ENCODE results near the gene RER1. TPM values are rescaled to one million over a fixed set of nuclear protein-coding genes. Genes with fewer than 3 reads are reported as not detected.

RER1 gene
- total RNA-seq, 1 experiment from 2014 or later, result 79.8 TPM

GRCh38 chr1:2344744-2345296 is 46.8 kb upstream of the RER1 start:
- H3K27ac Mint-ChIP-seq, result no peak overlapping the region
- ChIA-PET POLR2A (no interaction called here), CTCF (interaction anchor here (0.6 to 1.1 kb wide), 2 partner anchors 150 to 173 kb away, joined by 3 read pairs; no protein-coding TSS in a partner anchor)
- no peak for ATAC-seq
- H3K9me3 Mint-ChIP-seq, result no peaks in the 10 kb centered on the region
- no peak overlapping the region for H3K4me3 Mint-ChIP-seq
- H3K4me1 Mint-ChIP-seq, result no peaks in the 10 kb centered on the region
- no peak for TF ChIP-seq GTF2I (CRISPR knock-in tag; conservative IDR thresholded peaks at IDR 0.05)
- TF ChIP-seq ATF1 (CRISPR knock-in tag; IDR thresholded peaks at IDR 0.05), result no peak
- TF ChIP-seq ZNF317 (CRISPR knock-in tag; IDR thresholded peaks at IDR 0.05; ENCODE audit: borderline replicate concordance, low read depth), result no peak
- TF ChIP-seq ZNF232 (CRISPR knock-in tag; IDR thresholded peaks at IDR 0.05), result no peak
- TF ChIP-seq ZNF423 (CRISPR knock-in tag; IDR thresholded peaks at IDR 0.05), result no peak
- TF ChIP-seq EMX1 (CRISPR knock-in tag; IDR thresholded peaks at IDR 0.05), result no peak
- no peak for TF ChIP-seq ZNF263 (CRISPR knock-in tag; IDR thresholded peaks at IDR 0.05; ENCODE audit: low read depth)
- TF ChIP-seq SP1 (CRISPR knock-in tag; conservative IDR thresholded peaks at IDR 0.05), result no peak
- TF ChIP-seq, protein P1, sequence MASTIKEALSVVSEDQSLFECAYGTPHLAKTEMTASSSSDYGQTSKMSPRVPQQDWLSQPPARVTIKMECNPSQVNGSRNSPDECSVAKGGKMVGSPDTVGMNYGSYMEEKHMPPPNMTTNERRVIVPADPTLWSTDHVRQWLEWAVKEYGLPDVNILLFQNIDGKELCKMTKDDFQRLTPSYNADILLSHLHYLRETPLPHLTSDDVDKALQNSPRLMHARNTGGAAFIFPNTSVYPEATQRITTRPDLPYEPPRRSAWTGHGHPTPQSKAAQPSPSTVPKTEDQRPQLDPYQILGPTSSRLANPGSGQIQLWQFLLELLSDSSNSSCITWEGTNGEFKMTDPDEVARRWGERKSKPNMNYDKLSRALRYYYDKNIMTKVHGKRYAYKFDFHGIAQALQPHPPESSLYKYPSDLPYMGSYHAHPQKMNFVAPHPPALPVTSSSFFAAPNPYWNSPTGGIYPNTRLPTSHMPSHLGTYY (CRISPR knock-in tag; IDR thresholded peaks at IDR 0.05), result no peak
- TF ChIP-seq, protein P2, sequence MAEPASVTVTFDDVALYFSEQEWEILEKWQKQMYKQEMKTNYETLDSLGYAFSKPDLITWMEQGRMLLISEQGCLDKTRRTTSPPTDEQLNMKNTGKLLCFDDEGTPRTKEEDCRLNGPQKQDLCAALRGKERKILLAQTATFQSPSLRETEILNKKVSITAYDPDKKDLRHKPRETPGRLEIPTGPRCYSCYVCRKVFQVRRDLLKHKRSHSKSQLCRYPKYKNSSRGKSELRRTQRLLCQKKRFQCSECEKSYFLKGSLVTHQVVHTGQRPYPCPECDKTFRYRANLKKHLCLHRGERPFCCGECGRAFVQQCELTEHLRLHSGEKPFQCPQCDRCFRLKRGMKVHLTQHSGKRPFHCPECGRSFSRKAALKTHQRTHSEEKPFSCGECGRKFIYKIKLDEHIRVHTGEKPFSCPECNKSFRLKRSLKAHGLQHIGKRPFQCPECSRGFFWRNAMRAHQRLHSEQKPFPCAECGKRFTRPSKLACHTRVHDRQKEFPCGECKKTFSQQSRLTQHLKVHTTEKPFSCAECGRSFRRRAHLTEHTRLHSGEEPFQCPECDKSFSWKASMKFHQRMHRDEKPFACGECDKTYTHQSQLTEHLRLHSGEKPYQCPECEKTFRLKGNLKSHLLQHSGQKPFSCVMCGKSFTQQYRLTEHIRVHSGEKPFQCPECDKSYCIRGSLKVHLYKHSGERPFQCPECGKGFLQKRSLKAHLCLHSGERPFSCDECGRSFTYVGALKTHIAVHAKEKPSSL (CRISPR knock-in tag; conservative IDR thresholded peaks at IDR 0.05), result no peak
- TF ChIP-seq, protein P3, sequence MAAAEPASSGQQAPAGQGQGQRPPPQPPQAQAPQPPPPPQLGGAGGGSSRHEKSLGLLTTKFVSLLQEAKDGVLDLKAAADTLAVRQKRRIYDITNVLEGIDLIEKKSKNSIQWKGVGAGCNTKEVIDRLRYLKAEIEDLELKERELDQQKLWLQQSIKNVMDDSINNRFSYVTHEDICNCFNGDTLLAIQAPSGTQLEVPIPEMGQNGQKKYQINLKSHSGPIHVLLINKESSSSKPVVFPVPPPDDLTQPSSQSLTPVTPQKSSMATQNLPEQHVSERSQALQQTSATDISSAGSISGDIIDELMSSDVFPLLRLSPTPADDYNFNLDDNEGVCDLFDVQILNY (CRISPR knock-in tag; IDR thresholded peaks at IDR 0.05), result no peak
- TF ChIP-seq MLX (CRISPR knock-in tag; IDR thresholded peaks at IDR 0.05), result no peak
- no peak for TF ChIP-seq TCF7 (CRISPR knock-in tag; IDR thresholded peaks at IDR 0.05; ENCODE audit: low read depth)
- TF ChIP-seq FOXP1 (CRISPR knock-in tag; IDR thresholded peaks at IDR 0.05; ENCODE audit: borderline replicate concordance), result no peak
- TF ChIP-seq, protein P4, sequence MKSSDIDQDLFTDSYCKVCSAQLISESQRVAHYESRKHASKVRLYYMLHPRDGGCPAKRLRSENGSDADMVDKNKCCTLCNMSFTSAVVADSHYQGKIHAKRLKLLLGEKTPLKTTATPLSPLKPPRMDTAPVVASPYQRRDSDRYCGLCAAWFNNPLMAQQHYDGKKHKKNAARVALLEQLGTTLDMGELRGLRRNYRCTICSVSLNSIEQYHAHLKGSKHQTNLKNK (CRISPR knock-in tag; IDR thresholded peaks at IDR 0.05), result no peak
- no peak for TF ChIP-seq ZNF416 (CRISPR knock-in tag; IDR thresholded peaks at IDR 0.05)
- TF ChIP-seq, protein P5, sequence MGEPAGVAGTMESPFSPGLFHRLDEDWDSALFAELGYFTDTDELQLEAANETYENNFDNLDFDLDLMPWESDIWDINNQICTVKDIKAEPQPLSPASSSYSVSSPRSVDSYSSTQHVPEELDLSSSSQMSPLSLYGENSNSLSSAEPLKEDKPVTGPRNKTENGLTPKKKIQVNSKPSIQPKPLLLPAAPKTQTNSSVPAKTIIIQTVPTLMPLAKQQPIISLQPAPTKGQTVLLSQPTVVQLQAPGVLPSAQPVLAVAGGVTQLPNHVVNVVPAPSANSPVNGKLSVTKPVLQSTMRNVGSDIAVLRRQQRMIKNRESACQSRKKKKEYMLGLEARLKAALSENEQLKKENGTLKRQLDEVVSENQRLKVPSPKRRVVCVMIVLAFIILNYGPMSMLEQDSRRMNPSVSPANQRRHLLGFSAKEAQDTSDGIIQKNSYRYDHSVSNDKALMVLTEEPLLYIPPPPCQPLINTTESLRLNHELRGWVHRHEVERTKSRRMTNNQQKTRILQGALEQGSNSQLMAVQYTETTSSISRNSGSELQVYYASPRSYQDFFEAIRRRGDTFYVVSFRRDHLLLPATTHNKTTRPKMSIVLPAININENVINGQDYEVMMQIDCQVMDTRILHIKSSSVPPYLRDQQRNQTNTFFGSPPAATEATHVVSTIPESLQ (CRISPR knock-in tag; IDR thresholded peaks at IDR 0.05), result no peak
- TF ChIP-seq CREB1 (CRISPR knock-in tag; IDR thresholded peaks at IDR 0.05), result no peak
- TF ChIP-seq, protein P6, sequence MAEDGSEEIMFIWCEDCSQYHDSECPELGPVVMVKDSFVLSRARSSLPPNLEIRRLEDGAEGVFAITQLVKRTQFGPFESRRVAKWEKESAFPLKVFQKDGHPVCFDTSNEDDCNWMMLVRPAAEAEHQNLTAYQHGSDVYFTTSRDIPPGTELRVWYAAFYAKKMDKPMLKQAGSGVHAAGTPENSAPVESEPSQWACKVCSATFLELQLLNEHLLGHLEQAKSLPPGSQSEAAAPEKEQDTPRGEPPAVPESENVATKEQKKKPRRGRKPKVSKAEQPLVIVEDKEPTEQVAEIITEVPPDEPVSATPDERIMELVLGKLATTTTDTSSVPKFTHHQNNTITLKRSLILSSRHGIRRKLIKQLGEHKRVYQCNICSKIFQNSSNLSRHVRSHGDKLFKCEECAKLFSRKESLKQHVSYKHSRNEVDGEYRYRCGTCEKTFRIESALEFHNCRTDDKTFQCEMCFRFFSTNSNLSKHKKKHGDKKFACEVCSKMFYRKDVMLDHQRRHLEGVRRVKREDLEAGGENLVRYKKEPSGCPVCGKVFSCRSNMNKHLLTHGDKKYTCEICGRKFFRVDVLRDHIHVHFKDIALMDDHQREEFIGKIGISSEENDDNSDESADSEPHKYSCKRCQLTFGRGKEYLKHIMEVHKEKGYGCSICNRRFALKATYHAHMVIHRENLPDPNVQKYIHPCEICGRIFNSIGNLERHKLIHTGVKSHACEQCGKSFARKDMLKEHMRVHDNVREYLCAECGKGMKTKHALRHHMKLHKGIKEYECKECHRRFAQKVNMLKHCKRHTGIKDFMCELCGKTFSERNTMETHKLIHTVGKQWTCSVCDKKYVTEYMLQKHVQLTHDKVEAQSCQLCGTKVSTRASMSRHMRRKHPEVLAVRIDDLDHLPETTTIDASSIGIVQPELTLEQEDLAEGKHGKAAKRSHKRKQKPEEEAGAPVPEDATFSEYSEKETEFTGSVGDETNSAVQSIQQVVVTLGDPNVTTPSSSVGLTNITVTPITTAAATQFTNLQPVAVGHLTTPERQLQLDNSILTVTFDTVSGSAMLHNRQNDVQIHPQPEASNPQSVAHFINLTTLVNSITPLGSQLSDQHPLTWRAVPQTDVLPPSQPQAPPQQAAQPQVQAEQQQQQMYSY (CRISPR knock-in tag; IDR thresholded peaks at IDR 0.05), result no peak
- H3K27me3 Mint-ChIP-seq (ENCODE audit: low read depth), result no peaks in the 10 kb centered on the region; the same call in 1 of the 2 replicates
- no peak for DNase-seq (ENCODE audit: low spot score)
- no peaks in the 10 kb centered on the region for H3K36me3 Mint-ChIP-seq

Data from WTC11 (cell line).